Choroid plexus epithelial cell (primary cell): ENCODE results near the gene DOCK6.

ENCODE experiments used
- DNase-seq: peaks from one replicate; pipeline ENCODE4 v3.0.0-alpha.2; 2010; ENCODE audit warnings: low read depth
- H3K4me3 ChIP-seq: 2 replicates; pipeline ENCODE4 v1.5.1; 2011; ENCODE audit warnings: low read depth, mild to moderate bottlenecking, control low read depth, low read length, moderate library complexity
- TF ChIP-seq, protein P1 (sequence below): conservative IDR thresholded peaks from 2 replicates; pipeline ENCODE4 v1.5.1; 2011; ENCODE audit warnings: low read depth, mild to moderate bottlenecking, control low read depth, inconsistent platforms, low read length, moderate library complexity

The DOCK6 gene

DNA sequence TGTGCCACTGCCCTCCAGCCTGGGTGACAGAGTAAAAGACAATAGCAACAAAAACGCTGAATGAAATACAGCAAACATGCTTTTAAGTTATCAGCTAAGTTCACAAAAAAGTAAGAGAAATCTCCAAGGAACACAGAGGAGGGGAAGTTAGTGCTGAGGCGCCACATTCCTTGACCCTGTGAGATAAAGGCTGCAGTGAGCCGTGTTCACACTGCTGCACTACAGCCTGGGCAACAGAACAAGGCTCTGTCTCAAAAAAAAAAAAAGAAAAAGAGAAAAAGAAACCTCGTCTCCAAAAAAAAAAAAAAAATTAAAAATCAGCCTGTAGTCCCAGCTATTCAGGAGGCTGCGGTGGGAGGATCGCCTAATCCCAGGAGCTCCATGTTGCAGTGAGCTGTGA is 16.3 kb upstream of the DOCK6 start:
- no peak overlapping the region for H3K4me3 ChIP-seq
- DNase-seq = peak; percentile 79
- TF ChIP-seq, protein P1, sequence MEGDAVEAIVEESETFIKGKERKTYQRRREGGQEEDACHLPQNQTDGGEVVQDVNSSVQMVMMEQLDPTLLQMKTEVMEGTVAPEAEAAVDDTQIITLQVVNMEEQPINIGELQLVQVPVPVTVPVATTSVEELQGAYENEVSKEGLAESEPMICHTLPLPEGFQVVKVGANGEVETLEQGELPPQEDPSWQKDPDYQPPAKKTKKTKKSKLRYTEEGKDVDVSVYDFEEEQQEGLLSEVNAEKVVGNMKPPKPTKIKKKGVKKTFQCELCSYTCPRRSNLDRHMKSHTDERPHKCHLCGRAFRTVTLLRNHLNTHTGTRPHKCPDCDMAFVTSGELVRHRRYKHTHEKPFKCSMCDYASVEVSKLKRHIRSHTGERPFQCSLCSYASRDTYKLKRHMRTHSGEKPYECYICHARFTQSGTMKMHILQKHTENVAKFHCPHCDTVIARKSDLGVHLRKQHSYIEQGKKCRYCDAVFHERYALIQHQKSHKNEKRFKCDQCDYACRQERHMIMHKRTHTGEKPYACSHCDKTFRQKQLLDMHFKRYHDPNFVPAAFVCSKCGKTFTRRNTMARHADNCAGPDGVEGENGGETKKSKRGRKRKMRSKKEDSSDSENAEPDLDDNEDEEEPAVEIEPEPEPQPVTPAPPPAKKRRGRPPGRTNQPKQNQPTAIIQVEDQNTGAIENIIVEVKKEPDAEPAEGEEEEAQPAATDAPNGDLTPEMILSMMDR = no peak

DNA sequence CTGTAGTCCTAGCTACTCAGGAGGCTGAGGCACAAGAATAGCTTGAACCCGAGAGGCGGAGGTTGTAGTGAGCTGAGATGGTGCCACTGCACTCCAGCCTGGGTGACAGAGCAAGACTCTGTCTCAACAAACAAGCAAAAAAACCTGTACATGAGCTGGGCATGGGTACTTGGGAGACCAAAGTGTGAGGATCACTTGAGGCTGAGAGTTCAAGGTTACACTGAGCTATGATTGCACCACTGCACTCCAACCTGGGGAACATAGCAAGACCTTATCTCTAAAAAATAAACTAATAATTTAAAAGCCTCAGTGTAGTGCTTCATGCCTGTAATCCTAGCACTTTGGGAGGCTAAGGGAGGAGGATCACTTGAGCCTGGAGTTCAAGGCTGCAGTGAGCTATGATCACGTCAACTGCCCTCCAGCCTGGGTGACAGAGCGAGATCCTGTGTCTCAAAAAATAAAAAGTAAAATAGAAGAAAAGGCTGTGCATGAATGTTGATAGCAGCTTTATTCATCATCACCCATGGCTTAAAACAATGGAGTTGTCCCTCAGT is 12.3 kb upstream of the DOCK6 start:
- no peak for DNase-seq
- TF ChIP-seq, protein P1 = no peak
- H3K4me3 ChIP-seq = no peak overlapping the region

DNA sequence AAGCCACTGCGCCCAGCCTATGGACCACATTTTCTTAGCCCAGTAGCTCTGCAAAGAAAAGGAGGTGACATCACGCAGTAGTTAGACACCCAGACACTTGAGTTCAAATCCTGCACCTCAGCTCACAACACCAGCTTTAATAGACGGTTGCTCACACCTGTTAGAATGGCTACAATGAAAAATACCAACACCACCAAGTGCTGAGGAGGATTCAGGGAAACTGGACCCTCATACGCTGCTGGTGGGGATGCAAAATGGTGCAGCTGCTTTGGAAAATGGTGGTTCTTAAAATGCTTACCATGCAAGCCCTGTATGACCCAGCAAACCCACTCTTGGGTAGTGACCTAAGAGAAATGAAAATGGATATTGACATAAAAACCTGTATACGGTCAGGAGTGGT is 11.7 kb upstream of the DOCK6 start:
- TF ChIP-seq, protein P1 = no peak
- no peak overlapping the region for H3K4me3 ChIP-seq
- no peak for DNase-seq

DNA sequence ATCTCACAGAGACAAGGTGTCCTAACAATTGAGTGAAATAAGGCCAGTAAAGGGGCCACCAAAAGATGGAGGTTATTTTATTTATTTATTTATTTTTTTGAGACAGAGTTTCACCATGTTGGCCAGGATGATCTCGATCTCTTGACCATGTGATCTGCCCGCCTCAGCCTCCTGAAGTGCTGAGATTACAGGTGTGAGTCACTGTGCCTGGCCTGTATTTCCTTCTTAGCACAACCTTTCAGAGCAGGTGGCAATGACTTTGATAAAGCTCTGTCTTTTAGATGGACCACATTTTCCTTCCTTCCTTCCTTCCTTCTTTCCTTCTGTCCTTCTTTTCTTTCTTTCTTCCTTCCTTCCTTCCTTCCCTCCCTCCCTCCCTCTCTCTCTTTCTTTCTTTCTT is 11.0 kb upstream of the DOCK6 start:
- no peak overlapping the region for H3K4me3 ChIP-seq
- TF ChIP-seq, protein P1 = no peak

DNA sequence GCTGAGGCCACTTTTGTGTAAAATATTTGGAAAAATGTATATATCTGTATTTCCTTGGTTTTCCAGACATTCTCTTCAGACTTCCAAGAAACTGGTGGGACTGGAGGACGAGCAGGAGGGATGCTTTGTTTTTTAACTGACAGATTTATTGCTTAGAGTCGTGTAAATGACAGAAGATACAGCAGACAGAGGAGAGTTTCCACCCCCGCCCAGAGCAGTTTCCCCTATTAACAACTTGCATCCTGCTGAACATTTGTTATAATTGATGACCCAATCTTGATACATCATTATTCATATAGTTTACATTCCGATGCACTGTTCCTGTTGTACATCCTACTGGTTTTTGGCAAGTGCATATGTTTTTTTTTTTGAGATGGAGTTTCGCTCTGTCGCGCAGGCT is 7.1 kb upstream of the DOCK6 start:
- peak; percentile 40 for DNase-seq
- TF ChIP-seq, protein P1 = no peak
- H3K4me3 ChIP-seq = no peak overlapping the region

More for the DNA sequence above, 11.0 kb upstream of the DOCK6 start:
- DNase-seq = no peak

DNA sequence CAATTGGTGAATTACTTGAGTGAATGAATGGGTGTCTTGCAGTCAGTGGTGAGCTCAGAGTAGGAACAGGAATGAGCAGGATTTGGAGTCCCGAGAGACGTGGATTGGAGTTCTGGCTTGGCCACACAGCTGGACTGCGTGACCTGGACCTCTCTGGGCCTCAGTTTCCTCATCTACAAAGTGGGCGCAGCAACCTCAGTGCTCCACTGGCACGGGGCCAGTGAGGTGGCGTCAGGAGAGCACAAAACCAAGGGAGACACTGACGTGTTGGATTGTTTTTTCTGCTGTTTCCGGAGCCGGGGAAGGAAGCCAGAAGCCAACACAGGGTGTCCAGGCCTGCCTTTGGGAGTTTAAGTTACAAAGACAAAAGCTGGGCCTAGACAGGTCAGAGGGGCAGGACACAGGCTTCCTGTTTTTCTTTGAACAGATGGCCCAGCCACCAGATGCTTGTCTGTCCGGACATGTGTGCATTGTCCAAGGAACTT is 6.5 kb upstream of the DOCK6 start:
- H3K4me3 ChIP-seq = no peak overlapping the region
- TF ChIP-seq, protein P1 = no peak
- peak; percentile 91 for DNase-seq
